GM21737 (cell line): Measurements from ENCODE around the gene MIEF1.

ENCODE experiments used
- ATAC-seq: cut with Tn5 transposase; IDR thresholded peaks from one replicate; pipeline ENCODE4 v1.9.1; 2021; ENCODE audit warnings: mild to moderate bottlenecking, moderate library complexity; ENCODE audit not compliant: unreplicated experiment

Gene MIEF1

GRCh38 chr22:39502109-39502788, at the start of gene MIEF1:
Gene MIEF1 (plus strand): TSS chr22:39502290. CDS start chr22:39511295, 9,005 bp downstream.
- peak; percentile 85 for ATAC-seq

DNA sequence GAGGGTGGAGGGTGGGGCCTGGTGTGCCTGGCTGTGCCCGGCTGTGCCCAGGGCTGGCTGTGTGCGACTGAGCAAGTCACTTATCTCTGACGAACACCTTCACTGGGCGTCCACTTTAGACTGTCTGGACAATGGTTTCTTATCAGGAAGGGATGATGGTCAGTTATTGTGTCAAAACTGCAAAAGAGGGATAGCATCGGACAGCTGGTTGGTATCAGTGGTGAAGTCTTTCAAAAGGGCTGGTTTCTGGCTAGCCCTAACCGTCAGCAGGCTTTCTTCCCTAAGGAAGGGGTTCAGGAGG, 49.4 kb upstream of the MIEF1 start:
- ATAC-seq: no peak

DNA sequence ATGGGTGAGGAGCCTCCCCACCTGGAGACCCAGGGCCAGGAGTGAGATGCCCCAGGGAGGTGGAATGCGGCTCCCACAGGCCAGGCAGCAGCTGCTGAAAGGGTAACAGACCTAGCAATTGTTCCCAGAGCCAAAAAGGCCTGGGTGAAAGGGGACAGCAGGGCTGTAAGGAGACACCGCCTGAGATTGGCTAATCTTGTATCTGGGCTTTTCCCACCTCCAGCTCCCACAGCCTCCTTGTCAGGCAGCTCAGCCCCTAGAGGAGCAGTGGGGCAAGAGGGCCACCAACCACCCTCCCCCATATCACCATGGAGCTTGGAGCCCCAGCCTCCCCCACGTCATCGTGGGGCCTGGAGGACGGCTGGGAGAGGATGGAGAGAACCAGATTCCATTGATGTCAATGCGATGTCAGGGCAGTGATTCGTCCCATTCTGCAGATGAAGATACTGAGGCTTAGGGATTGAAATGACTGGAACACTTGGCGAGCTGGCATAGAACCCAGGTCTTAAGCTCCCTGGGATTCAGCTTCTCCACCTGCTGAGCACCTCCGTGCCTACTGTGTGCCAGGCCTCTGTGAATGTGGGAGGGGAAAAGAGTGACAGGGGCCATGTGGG, 48.2 kb upstream of the MIEF1 start:
- ATAC-seq: no peak

GRCh38 chr22:39454385-39454871, 47.7 kb upstream of the MIEF1 start:
- ATAC-seq: no peak

- no peak for ATAC-seq
These were observed 45.4 kb upstream of the MIEF1 start, which contains the start of gene MGAT3 for GRCh38 chr22:39456522-39457197. Gene MGAT3 (plus strand): TSS chr22:39457012. CDS start chr22:39487348, 30,336 bp downstream.

- ATAC-seq: no peak
These were observed 44.9 kb upstream of the MIEF1 start for GRCh38 chr22:39457198-39457555.

DNA sequence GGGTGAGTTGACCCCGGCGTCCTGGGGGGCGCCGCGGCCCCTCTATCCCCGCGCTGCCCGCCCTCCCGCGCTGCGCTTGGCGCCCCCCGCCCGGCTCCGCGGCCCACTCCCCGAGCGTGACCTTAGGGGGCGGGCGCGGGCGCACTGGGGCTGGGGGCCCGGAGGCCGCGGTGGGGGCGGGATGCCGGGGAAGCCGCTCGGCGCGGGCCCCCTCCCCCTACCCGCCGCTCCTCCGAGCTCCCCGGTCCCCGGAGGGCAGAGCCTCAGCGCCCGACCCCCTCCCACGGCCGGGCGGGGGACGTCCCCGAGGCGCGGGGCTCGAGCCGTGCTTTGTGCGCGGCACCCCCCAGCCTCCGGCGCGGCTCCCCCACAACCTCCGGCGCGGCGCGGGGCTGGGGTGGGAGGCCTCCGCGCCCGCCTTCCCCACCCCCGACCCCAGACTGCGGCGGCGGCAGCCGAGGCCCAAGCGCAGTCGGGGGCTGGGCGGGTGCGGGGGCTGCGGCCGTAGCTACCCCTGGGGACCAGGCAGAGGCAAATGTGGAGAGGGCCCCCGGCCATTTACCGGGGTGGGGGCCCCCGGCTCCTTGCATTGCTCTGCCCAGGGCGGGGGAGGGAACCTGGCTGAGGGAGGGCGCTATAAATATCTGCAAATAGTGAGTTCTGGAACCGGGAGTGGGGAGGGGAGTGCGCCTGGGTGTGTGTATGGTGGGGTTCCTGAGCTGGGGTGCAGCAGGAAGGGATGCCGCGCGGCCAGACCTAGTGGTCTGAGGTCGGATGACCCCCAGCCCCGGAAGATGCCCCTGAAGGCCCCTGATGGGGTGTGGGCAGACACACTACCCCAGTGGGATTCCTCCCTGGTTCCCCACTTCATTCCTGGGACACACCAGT, 44.3 kb upstream of the MIEF1 start:
- no peak for ATAC-seq

DNA sequence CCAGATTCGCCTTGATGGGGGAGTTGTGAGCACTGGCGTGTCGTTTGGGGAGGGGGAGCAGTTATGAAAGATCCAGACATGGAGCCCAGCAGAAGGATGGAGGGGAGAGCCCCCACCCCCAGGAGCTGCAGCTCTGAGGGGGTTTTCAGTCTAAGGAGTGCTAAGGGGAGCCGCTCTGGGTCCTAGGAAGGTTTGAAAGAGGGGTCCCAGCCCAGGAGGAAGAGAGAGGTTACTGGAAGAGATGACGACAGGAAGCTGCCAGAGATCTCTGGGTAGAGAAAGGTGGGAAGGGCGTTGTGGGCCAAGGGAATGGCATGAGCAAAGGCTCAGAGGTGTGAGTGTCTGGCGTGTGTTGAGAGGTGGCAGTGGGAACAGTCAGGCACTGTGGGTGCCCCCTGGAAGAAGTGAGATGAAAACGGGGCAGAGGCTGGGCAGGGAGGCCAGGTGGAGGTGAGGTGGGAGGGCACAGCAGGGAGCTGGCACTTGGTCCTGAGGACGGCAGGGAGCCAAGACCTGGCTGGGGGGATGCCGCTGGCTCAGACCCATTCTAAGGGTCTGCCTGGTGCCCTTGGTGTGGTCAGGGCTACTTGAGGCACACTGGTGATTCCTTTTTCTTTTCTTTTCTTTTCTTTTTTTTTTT, 43.5 kb upstream of the MIEF1 start:
- no peak for ATAC-seq

DNA sequence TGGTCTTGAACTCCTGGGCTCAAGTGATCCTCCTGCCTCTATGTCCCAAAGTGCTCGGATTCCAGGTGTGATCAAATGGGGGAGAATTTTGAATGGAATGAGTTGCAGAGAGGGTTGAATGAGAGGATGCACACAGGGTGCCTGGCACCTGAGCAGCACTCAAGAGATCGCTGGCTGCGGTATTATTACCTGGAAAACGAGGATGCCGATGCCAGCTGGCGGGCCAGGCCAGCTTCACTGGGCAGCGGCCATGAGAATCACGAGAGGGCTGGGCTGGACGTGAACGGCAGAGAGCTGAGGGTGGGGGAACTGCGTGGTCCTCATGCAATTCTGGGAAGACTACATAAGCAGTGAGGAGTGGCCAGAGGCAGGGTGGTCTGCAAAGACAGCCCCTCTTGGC, 42.4 kb upstream of the MIEF1 start:
- ATAC-seq: no peak

- no peak for ATAC-seq
These were observed 39.5 kb upstream of the MIEF1 start for GRCh38 chr22:39462443-39463221.

GRCh38 chr22:39463277-39463676, 38.8 kb upstream of the MIEF1 start:
- no peak for ATAC-seq

- ATAC-seq: no peak
These were observed 38.1 kb upstream of the MIEF1 start for GRCh38 chr22:39463931-39464390.

GRCh38 chr22:39466228-39467006, 35.7 kb upstream of the MIEF1 start:
- ATAC-seq: no peak

GRCh38 chr22:39467390-39467895, 34.6 kb upstream of the MIEF1 start:
- ATAC-seq: no peak

DNA sequence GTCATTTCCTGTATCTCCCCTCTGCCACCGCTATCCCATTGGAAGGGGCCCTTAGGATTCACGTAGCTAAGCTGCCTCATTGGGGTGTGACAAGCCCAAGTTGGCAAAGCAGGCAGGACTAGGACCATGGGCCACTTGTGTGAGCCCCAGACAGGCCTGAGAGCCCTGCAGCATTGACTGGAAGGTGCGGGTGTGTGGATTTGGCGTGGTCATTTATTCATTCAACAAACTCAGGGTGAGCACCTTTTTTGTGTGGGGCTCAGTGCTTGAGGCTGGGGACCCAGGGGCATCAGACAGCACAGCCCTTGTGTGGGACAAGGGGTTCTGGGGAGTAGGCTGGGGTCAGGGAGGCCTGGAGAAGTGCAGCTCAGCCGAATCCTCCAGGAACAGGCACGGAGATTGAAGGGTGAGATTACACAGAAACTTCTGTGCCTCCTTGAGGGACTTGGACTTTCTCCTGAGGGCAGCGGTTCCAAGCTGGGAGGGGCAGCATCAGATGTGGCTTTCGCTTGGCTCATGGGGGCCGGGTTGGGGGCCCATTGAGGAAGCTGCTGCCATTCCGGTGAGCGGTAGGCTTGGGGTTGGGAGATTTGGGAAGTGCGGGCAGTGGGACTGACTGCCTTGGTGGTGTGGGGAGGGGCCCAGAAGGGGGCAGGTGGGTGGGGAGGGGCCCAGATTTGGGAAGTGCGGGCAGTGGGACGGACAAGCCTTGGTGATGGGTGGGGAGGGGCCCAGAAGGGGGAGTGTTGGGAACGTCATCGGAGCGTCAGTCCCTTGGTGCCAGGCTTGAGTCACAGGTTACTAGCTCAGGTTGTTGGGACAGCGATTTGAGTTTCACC, 33.4 kb upstream of the MIEF1 start:
- no peak for ATAC-seq

DNA sequence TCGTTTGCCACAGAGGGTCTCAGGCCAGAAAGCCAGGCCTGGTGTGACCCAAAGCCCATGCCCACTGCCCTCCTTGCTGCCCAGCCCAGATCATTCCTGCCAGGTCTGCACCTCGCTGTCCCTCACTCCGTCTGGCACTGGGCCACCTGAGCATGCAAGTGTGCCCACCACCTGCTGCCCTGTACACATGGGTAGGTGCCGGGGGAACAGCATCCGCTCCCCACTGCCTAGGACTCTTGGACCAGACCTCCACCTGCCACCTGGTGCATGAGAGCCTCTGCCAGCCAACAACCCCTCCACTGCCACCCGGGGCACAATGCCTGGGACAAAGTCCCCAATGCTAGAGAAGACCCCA, 32.8 kb upstream of the MIEF1 start:
- ATAC-seq: no peak

- ATAC-seq: no peak
These were observed 32.2 kb upstream of the MIEF1 start for GRCh38 chr22:39469681-39470450.
